NCI-H1417 treated with DMSO at 0.1 percent for 48 hours (cell line): ENCODE measurements around the gene DIO1.

ENCODE experiments used
- DNase-seq: peaks from one replicate; lab custom pipeline; 2025; lab: John Stamatoyannopoulos, UW

Gene DIO1

DNA sequence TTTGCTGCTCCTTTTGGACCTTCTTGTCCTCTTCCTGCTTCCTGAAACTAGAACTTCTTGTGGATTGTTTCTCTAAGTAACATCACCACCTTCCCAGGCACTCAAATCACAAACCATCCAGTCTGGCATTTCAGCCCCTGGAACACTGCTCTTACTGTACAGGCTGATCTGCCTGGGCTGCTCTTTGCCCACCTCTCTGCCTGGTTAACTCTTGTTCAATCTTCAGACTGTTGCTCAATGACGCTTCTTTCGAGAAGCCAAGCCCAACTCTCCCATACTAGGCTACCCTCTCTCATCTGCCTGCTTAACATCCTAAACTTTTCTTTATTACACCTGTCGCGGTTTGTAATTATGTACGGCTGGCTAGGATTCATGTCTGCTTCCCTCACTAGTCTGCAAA is 657 bp downstream of the DIO1 start:
- no peak for DNase-seq

DNA sequence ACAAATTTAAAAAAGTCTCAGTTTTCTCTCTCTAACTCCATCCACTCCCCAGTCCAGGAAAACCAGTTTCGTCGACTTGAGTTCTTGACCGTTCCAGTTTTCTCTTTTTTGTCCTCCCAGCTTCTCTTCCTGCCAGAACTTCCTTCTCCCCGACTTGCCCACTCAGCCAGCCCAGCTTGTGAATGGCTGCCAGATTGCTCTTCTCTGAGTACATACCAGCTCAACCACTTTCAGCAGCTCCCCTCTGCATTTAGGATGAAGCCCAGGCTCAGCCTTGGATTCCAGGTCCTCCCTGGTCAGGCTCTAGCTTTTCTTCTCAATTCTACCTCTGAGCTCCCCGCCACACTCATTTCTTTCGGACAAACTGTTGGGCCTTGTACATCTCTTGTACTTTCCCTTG is 1.4 kb downstream of the DIO1 start:
- DNase-seq: no peak

DNA sequence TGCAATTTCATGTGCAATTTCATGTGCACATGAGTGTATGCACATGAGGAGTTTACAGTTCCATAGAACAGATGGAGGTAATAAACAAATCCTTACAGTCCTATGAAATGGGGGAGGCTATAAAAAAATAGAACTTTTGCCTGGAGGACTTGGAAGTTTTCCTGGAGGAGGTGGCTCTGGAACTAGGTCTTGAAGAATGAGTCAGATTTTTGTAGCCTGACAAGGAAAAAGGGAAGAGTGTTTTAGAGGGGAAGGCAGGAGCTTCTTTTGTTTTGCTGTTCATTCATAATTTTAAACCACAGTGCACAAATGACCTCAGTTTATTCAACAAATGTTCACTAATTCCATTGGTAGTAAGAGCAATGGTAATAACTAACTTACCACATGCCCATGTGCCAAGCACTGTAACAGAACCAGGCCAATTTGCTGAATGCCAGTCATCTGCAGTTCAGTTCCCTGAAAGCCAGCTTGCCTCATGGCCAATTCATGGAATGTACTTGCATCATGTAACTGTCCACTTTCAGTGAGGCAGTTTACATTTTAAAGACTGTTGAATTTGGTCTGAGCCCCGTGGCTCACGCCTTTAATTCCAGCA is 2.7 kb downstream of the DIO1 start:
- no peak for DNase-seq

DNA sequence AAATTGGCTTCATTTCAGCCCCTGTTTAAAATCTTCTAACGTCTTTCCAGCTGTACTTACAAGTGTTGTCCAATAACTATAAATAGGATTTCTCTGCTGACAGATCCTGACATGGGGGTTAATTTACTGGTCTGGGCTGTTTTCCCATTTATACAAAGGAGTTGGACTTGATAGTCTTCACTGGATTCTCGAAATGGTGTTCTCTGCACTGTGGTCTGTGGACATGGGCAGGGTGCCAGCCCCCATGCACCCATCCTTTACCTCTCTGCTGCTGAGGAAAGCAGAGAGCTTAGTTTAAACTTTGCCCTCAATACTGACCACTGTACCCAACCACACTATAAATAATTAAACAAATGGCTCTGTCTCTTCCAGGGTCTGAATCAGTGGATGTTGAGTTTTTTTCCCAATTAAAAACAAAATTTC is 5.2 kb downstream of the DIO1 start:
- DNase-seq: no peak

DNA sequence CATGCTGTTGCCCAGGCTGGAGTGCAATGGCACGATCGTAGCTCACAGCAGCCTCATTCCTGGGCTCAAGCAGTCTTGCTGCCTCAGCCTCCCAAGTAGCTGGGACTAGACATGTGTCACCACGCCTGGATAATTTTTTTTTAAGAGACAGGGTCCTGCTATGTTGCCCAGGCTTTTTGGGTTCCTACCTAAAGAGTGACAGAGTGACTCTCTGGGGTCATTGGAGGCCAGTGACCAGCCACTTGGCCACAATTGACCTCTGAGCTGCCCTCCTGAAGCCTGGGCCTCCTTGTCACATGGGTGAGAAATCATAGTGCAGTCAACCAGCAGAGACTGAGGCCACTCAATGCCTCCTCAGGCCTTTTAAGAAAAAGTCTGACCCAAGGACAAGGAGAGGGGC is 5.7 kb downstream of the DIO1 start:
- DNase-seq: no peak

DNA sequence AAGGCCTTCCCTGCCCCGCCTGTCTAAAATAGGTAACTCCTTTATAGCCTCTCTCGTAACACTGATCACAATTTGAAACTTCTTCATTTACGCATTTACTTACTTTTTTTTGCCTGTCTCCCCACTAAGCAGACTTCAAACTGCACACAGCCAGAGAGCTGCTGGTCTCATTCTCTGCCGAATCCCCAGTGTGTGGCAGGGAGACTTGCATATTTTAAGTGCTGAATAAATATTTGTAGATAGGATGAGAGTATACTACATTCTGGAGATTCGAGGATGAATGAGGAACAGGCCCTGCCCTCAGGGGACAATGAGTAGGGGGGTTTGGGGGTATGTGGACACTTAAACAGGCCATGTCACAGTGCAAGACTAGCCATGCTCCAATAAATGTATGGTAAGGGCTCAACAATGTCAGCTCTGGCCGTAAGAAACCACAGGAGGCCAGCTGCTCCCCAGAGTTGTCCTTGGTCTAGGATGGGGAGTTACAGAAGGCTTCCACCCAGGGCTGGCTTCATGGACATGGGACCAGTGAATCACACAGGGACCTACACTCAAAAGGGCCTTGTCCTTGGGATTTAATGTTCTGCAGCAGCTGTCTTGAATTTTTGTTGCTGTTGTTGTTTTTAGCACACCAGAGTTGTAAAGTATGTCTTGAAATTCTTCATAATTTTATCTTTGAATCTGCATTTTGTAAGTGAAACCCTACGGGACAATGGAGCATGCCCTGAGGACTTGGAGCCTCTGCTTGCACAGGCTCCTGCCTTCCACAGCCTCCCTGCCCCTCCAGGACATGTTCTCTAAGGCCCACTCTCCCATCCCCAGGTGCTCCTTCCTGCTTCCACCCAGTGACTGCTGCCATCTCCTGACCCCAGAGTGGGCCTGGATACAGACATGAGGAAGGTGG is 8.5 kb downstream of the DIO1 start:
- no peak for DNase-seq

DNA sequence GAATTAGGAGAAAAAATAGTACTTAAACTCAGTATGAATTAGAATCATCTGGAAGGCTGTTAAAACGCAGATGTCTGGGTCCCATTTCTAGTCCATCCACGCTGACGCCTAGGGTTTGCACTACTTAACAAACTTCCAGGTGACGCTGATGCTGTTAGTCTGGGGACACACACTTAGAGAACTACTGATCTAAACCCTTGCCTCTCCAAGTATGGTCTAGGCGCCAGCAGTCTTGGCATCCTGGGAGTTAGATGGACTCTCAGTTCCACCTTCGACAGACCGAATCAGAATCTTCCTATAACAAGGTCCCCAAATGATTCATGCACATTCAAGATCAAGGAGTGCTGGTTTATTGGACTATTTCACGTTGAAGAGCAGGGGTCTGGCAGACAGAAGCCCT is 11.5 kb downstream of the DIO1 start:
- no peak for DNase-seq

DNA sequence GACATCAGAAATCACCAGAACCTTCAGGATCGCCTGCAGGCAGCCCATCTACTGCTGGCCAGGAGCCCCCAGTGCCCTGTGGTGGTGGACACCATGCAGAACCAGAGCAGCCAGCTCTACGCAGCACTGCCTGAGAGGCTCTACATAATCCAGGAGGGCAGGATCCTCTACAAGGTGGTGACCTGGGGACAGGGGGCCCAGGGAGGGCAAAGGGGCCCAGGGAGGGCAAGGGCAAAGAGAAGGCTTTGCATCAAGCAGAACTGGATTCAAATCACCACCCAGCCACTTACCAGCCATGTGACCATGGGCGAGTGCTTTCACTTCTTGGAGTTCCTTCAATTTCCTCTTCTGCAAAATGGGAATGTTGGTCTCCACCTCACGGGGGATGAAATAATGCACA is 12.1 kb downstream of the DIO1 start:
- no peak for DNase-seq

DNA sequence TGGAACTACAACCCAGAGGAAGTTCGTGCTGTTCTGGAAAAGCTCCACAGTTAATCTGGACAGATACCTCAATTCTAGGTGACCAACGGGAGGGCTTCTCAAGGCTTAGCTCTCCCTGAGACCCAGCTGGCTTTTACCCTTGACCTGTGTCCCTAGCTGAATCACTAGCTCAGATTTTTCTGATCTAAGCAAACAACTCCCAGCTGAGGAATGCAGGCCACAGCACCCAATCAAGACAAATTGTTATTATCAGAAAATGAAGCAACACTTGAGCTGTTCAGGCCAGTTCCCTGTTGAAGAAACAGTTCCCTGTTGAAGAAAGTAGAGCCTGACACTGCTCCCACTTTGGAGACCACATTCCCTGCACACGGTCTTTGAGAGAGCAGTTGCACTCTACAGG is 16.0 kb downstream of the DIO1 start:
- DNase-seq: no peak

DNA sequence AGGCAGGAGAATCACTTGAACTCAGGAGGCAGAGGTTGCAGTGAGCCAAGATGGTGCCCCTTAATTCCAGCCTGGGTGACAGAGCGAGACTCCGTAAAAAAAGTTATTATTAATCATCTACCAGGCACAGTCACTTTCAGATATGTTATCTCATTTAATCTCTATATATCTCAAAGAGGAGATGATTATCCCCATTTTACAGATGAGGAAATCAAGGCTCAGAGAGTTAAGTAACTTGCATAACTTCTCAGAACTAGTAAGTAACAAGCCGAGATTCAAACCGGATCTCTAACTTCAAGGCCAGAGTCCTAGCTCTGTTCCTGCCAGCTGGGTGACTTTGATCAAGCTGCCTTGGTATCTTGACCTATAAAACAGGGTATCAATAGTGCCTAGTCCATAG is 17.5 kb downstream of the DIO1 start:
- no peak for DNase-seq

DNA sequence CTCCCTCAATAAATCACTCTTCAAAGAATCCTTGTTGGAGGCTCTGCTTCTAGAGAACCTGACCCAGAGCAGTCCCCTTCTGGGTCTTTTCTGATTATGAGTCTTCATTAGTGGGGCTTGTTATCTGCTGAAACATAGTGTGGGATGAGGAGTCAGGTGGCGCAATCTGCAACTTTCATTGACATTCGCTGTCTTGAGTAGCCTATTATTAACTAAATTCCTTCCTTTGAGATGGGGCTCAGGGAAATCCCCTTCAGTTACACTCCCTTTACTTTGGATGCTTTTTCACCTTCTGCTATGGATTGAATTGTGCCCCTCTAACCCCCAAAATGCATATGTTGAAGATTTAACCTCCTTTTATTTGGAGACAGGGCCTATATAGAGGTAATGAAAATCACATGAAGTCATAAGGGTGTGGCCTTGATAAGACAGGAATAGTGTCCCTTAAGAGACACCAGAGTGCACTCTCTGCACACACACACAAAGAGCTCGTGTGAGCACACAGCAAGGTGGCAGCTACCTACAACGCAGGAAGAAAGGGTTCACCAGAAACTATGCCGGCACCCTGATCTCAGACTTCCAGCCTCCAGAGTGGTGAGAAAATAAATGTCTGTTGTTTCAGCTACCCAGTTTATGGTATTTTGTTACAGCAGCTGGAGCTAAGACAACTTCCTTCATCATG is 19.5 kb downstream of the DIO1 start:
- no peak for DNase-seq

DNA sequence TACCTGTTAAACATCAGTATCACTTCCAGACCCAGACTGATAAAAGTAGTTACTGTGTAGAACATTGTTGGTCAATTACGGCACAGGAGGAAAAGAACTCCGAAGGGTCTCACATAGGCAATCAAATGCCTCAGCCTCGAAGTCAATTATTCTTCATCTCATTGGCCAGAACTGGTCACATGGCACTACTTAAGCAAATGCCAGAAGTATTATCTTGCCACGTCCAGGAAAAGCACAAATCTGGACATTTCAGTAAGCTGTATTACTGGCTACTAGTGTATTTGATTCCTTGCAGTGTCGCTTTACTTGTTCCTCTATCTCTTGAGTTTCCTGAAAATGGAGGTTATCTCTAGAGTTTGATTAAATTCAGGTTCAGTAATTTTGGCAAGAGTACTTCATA is 24.4 kb downstream of the DIO1 start:
- DNase-seq: no peak

DNA sequence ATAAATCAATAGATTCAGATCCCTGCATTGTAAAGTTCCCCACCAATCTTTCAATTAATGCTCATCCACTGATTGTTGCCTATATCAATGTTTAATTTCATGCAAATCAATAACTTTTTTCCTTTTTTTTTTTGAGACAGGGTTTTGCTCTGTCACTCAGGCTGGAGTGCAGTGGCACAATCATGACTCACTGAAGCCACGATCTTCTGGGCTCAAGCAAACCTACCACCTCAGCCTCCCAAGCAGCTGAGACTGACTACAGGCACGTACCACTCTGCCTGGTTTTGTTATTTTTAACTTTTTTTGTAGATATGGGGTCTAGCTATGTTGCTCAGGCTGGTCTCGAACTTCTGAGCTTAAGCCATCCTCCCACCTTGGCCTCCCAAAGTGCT is 25.7 kb downstream of the DIO1 start:
- no peak for DNase-seq

DNA sequence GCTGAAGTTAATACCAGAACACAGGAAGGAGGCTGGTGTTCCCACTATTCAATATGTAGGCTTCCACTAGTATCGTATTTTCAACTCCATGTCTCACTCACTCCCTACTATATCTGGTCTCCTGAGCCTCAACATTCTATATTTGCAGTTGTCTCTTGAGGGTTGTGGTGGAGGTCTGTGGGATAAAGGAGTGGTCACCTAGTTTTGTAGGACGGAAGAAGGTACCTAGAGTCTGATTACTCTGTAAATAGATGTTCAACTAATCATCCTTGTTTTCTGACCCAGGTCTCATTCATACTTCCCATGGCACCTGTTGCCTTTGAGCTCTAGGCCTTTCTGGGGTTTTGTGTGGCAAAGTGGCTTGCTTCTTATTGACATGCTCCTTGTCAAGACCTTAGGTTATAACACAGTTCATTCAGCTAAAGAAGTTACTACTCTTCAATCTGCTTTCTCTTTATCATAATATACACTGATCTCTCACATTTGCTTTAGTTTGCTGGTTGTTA is 33.4 kb downstream of the DIO1 start:
- no peak for DNase-seq

DNA sequence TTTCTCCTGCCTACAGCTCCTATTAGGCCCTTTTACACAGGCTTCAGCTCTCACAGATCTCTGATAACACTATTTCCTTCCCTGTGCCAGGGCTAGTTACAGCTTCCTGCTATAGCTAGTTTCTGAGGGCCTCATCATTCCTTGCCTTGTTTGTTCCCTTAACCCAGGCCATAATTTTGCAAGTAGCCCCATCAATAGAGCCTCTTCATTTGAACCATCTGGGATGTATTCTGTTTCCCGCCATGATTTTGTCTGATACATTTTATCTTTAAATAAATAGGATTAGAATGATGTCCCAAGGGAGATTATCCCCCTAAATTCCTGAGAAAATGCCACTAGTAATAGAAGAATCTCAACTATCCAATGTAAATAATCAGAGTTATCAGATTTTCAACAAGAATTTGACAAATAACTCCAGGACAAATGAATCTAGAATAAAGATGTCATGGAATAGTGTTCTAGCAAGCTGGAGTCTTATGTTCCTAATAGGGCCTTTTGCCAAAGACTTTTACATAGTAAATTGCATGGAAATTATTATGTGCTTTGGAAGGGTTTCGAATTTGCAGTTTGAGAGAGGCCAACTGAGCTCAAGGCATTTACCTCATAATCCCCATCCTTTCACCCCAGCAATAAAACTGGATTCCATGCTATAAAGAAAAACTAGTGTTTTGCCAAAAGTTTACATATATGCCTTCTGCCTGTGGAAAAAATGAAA is 35.4 kb downstream of the DIO1 start:
- DNase-seq: no peak

DNA sequence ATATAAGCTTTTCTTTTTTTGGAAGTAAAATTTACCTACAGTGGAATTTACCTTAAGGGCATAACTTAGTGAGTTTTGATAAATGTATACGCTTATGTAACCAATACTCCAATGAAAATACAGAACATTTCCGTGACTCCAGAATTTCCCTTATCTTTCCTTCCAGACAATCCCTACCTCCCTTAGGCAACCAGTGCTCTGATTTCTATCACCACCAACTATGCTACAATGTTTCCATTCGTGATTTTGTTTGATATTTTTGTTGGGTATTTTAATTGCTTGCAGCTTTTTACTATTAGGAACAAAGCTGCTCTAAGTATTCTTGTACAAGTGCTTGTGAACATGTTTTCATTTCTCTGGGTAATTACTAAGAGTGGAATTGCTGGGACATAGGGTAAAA is 36.9 kb downstream of the DIO1 start:
- no peak for DNase-seq

DNA sequence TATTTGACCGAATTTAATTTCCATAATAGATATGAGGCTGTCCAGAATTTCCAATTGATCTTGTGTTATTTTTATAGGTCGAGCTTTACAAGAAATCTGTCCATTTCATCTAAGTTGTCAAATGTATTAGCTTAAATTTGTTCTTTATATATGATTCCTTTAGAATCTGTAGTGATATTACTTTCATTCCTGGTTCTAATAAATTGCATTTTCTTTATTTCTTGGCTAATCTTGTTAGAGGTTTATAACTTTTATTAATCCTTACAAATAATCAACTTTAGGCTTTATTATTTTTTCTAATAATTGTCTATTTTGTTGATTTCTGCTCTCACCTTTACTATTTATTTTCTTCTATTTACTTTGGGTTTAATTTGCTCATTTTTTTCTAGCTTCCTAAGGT is 37.5 kb downstream of the DIO1 start:
- DNase-seq: no peak

DNA sequence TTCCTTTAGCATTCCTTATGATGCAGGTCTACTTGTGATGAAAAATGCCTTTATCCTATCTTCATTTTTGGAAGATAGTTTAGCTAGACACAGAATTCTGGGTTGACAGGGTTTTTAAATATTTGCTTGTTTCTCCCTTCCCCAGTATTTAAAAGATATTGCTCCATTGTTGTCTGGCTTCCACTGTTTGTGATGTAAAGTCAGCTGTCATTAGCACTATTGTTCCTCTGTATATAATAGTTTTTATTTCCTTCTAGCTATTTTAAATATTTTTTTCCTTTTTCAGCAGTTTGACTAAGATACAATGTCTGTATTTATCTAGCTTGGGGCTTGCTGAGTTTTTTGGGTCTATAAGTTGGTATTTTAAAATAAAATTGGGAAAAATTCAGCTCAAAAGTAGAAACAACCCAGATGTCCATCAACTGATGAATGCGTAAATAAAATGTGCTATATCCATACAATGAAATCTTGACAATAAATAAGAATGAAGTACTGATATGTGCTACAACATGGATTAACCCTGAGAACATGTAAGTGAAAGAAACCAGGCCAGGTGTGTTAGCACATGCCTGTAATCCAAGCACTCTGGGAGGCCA is 40.3 kb downstream of the DIO1 start:
- no peak for DNase-seq

DNA sequence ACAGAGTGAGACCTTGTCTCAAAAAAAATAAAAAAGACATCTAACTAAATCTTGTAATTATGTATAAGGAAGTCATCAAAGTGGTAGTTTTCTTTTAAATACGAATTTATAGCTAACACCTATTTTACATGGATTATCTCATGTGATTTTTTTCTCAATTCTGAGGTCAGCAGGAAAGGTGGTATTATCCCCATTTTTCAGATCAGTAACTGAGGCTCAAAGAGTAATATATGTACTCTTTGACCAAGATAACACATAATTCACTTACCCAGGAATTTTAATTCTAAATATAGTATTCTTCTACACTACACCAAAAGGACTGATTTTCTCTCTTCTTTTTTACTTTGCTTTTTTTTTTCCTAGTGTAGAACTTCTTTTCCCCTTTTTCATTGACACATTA is 42.4 kb downstream of the DIO1 start:
- DNase-seq: no peak

DNA sequence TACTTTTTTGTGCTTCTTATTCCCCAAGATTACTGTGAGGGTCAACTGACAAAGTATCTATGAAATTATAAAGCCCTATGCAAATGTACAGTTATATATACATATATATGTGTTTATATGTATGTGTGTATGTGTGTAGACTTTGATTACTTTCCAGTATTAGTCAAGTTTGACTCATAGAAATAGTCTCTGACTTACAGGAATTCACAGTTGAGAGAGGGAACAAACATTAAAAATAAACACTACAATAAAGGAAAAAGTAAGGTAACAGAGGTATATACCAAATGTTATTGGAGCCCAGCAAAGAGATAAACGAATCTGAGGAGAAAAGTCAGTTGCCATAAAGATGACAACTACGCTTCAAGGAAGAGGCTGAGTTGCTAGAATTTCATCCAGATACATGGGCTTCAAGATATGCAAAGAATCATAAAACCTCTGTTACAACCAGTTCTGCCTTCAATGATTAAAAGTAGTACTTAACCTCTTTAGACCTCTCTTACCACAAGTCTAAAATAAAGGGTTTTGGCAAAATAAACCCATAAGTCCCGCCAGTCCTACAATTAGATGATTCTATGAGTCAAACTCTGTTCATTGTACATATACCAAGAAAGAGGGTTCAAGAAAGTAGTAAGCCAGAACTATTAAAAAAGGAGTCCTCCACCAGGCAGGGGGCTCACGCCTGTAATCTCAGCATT is 44.3 kb downstream of the DIO1 start:
- DNase-seq: no peak
